Left lung (tissue), 10 donors: ENCODE data around the gene MAPK9. TPM values are rescaled to one million over a fixed set of nuclear protein-coding genes. Genes with fewer than 3 reads are reported as not detected.

ENCODE experiments used
- ATAC-seq: fragments of 200-7000 bp; cut with Tn5 transposase; one replicate; pipeline ENCODE4 v1.9.1; 2020; ENCODE audit warnings: moderate library complexity
- DNase-seq, 4 donors: peaks; one replicate each; pipeline ENCODE4 v3.0.0-alpha.2; 2013 to 2020
- H3K27ac ChIP-seq, 2 donors: fragments of 200-600 bp; sonication (generic) in 1 of 2; one replicate each; pipeline versions ENCODE4 v1.5.0 to v1.8.0; 2020 to 2021
- H3K27me3 ChIP-seq, 2 donors: fragments of 200-600 bp; sonication (generic) in 1 of 2; one replicate each; pipeline versions ENCODE4 v1.5.0 to v1.8.0; 2020 to 2021
- H3K36me3 ChIP-seq, 2 donors: fragments of 200-600 bp; sonication (generic) in 1 of 2; one replicate each; pipeline versions ENCODE4 v1.5.0 to v1.8.0; 2020 to 2021
- H3K4me1 ChIP-seq, 2 donors: fragments of 200-600 bp; one replicate each; pipeline ENCODE4 v1.8.0; 2021
- H3K4me3 ChIP-seq, 2 donors: fragments of 200-600 bp; sonication (generic) in 1 of 2; one replicate each; pipeline versions ENCODE4 v1.5.0 to v1.8.0; 2020 to 2021; ENCODE audit warnings: mild to moderate bottlenecking in 1 of 2
- H3K9me3 ChIP-seq, 2 donors: fragments of 200-600 bp; sonication (generic) in 1 of 2; one replicate each; pipeline versions ENCODE4 v1.5.0 to v1.8.0; 2020 to 2021
- intact Hi-C, 2 donors: fragments of 100-400 bp; cut with DNase I; formaldehyde crosslinking; loops; one replicate each; pipeline versions ENCODE4 v1.11.2 to v1.14.2; 2022
- polyA plus RNA-seq, 6 donors: library from polyadenylated mRNA; unstranded; fragments of 120-200 nt; gene quantifications; one replicate each; pipeline ENCODE4 v1.2.1, GENCODE V29; 2013; ENCODE audit not compliant: insufficient read length in 6 of 6
- total RNA-seq, 2 donors: library from RNA; stranded (reverse); fragmentation: NEBNext Ultra II Directional; extraction: Animal tissue kit (Norgen Biotek cat#: 25700); gene quantifications; one replicate each; pipeline ENCODE4 v1.2.1, GENCODE V29; 2021
- TF ChIP-seq, protein P1 (sequence below), 2 donors: fragments of 200-600 bp; sonication (generic) in 1 of 2; IDR thresholded peaks; one replicate each; pipeline versions ENCODE4 v1.5.0 to v1.8.0; 2021; ENCODE audit warnings: antibody characterized with exemption in 2 of 2
- donor health status: DM: no; HTN: yes; CAD: no.
- donor health status: DM: no; HTN: no; CAD: no.

Gene MAPK9
- total and polyA plus RNA-seq, 8 donors: 36.2 to 44.9 (median 38.4) TPM

DNA sequence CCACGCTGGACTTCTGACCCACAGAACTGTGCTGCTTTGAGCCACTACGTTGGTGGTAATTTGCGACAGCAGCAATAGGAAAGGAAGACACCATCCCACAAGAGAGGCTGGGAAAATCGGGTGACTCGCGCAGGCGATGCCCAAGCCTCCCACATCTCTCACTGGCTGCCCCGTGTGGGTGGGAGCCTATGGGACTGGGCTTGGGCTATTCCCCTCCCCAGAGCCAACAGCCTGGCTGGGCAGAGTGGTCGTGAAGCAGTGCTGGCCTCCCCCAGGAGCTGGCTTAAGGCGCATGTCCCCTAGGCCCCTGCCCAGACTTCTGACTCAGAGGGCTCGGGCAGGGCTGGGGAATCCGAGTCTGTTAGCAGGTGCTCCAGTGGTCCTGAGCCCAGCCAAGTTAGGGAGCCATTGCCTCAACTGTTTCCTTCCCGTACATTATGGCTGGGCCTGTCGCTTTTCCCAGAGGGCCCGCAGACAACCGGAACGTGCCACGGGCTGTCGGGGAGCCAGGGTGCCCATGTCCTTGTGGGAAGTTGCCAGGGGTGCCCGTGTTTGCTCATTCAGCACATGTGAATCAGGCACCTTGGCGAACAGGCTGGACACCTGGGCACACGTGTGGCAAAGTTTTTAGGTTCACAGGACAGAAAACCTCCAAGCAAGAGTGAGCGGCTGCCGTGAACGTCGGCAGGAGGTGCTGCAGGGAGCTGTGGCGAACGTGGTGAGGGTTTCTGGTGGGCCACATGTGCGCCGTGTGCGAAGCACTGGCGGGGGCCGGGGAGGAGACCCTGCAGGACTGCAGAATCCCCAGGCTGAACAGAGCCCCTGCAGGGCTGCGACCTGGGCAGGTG lies 75.9 kb downstream of the MAPK9 start:
- no peak overlapping the region for H3K4me3 ChIP-seq
- H3K9me3 ChIP-seq: peaks cover 0 to 59% of the 10 kb centered on the region in 2 donors
- no peak overlapping the region for H3K27ac ChIP-seq
- intact Hi-C loops: no loop called here
- H3K27me3 ChIP-seq: peaks cover 0 to 22% of the 10 kb centered on the region in 2 donors
- H3K4me1 ChIP-seq: no peaks in the 10 kb centered on the region
- TF ChIP-seq, protein P1, sequence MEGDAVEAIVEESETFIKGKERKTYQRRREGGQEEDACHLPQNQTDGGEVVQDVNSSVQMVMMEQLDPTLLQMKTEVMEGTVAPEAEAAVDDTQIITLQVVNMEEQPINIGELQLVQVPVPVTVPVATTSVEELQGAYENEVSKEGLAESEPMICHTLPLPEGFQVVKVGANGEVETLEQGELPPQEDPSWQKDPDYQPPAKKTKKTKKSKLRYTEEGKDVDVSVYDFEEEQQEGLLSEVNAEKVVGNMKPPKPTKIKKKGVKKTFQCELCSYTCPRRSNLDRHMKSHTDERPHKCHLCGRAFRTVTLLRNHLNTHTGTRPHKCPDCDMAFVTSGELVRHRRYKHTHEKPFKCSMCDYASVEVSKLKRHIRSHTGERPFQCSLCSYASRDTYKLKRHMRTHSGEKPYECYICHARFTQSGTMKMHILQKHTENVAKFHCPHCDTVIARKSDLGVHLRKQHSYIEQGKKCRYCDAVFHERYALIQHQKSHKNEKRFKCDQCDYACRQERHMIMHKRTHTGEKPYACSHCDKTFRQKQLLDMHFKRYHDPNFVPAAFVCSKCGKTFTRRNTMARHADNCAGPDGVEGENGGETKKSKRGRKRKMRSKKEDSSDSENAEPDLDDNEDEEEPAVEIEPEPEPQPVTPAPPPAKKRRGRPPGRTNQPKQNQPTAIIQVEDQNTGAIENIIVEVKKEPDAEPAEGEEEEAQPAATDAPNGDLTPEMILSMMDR (IDR thresholded peaks at IDR 0.05): no peak
- DNase-seq (no peak), ATAC-seq (no peak)
- no peaks in the 10 kb centered on the region for H3K36me3 ChIP-seq

GRCh38 chr5:180214870-180215770 lies 76.8 kb downstream of the MAPK9 start:
- Histone ChIP-seq H3K4me1 (no peaks in the 10 kb centered on the region), H3K27ac (no peak overlapping the region), H3K4me3 (no peak overlapping the region), H3K27me3 (peaks cover 0 to 31% of the 10 kb centered on the region in 2 donors), H3K9me3 (peaks cover 0 to 50% of the 10 kb centered on the region in 2 donors), H3K36me3 (no peaks in the 10 kb centered on the region)
- TF ChIP-seq, protein P1 (IDR thresholded peaks at IDR 0.05): no peak
- intact Hi-C loops: no loop called here
- ATAC-seq (no peak), DNase-seq (no peak)

- no peak for DNase-seq
- intact Hi-C loops: no loop called here
- peaks cover 0 to 41% of the 10 kb centered on the region in 2 donors for H3K27me3 ChIP-seq
- peaks cover 0 to 5% of the 10 kb centered on the region in 2 donors for H3K4me1 ChIP-seq
- no peak overlapping the region for H3K4me3 ChIP-seq
- TF ChIP-seq, protein P1 (IDR thresholded peaks at IDR 0.05): no peak
- no peak for ATAC-seq
- H3K9me3 ChIP-seq: peaks cover 0 to 36% of the 10 kb centered on the region in 2 donors
- no peaks in the 10 kb centered on the region for H3K36me3 ChIP-seq
- H3K27ac ChIP-seq: no peak overlapping the region
These were observed 78.2 kb downstream of the MAPK9 start for GRCh38 chr5:180213657-180214207.

DNA sequence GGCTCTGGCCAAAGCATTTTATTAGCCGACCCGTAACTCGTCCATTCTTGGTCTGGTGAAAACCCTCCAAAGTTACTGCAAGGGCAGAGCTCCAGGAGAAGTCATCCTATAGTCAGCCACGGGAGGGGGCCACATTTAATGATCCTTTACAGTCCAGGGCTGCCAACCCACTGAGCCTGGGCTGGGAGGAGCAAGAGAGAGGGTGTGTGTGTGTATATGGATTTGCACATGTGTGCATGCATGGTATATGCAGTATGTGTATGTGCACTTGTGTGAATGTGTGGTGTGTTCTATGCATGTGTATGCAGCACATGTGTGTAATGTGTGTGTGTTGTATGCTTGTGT lies 78.7 kb downstream of the MAPK9 start:
- Histone ChIP-seq H3K27me3 (peaks cover 4 to 46% of the 10 kb centered on the region in 2 donors), H3K4me1 (peaks cover 0 to 10% of the 10 kb centered on the region in 2 donors), H3K4me3 (no peak overlapping the region), H3K9me3 (peaks cover 0 to 31% of the 10 kb centered on the region in 2 donors), H3K36me3 (no peaks in the 10 kb centered on the region), H3K27ac (no peak overlapping the region)
- DNase-seq (no peak), ATAC-seq (no peak)
- intact Hi-C loops: no loop called here
- TF ChIP-seq, protein P1 (IDR thresholded peaks at IDR 0.05): no peak
